ENCODE results near the gene CFAP97D2. TPM values are rescaled to one million over a fixed set of nuclear protein-coding genes. Genes with fewer than 3 reads are reported as not detected.

Gene CFAP97D2
- total RNA-seq, 3 donors from 2014 or later, result not detected

GRCh38 chr13:114204894-114205293, 25.8 kb downstream of the CFAP97D2 start:
- no peaks in the 10 kb centered on the region for H3K36me3 ChIP-seq (ENCODE audit: low read depth)
- DNase-seq, result no peak
- H3K4me1 ChIP-seq (ENCODE audit: low read depth), result no peaks in the 10 kb centered on the region
- H3K4me3 ChIP-seq, result no peak overlapping the region
- TF ChIP-seq CTCF (IDR thresholded peaks at IDR 0.05), result no peak
- no peak for ATAC-seq
- intact Hi-C loops (cut with DNase I, micrococcal nuclease), result no loop called here
- H3K9me3 ChIP-seq, result no peaks in the 10 kb centered on the region

DNA sequence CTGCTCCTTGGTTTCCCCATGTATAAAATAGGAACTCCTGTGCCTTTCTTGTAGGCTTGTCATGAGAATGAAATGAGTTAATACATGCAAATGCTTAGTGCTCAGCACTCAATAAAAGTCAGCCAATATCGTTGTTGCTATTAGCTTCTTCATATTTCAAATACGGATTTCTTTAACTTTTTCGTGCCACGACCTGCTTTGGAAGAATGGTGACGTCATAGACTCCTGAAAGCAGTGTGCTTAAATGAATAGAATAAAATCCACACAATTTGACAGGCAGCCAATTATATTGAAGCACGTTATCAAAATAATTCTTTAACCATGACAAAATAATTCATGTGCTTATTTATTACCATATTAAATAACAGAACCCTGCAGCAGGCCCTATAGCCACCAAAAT, 29.1 kb downstream of the CFAP97D2 start:
- no peak for TF ChIP-seq CTCF (IDR thresholded peaks at IDR 0.05)
- no peaks in the 10 kb centered on the region for H3K36me3 ChIP-seq (ENCODE audit: low read depth)
- ATAC-seq, result no peak
- H3K4me1 ChIP-seq (ENCODE audit: low read depth), result no peaks in the 10 kb centered on the region
- no peak for DNase-seq
- H3K4me3 ChIP-seq, result no peak overlapping the region
- intact Hi-C loops (cut with DNase I, micrococcal nuclease), result no loop called here
- no peaks in the 10 kb centered on the region for H3K9me3 ChIP-seq

- intact Hi-C loops (cut with DNase I, micrococcal nuclease), result no loop called here
- no peak for TF ChIP-seq CTCF (IDR thresholded peaks at IDR 0.05)
- no peak for ATAC-seq
- Histone ChIP-seq H3K36me3 (ENCODE audit: low read depth) (no peaks in the 10 kb centered on the region), H3K4me1 (ENCODE audit: low read depth) (no peaks in the 10 kb centered on the region), H3K4me3 (no peak overlapping the region), H3K9me3 (no peaks in the 10 kb centered on the region)
- no peak for DNase-seq
Measured at GRCh38 chr13:114211446-114212157, 32.5 kb downstream of the CFAP97D2 start.

GRCh38 chr13:114212158-114212495, 33.1 kb downstream of the CFAP97D2 start:
- no peak for DNase-seq
- H3K9me3 ChIP-seq, result no peaks in the 10 kb centered on the region
- no peaks in the 10 kb centered on the region for H3K4me1 ChIP-seq (ENCODE audit: low read depth)
- H3K36me3 ChIP-seq (ENCODE audit: low read depth), result no peaks in the 10 kb centered on the region
- ATAC-seq, result no peak
- no peak for TF ChIP-seq CTCF (IDR thresholded peaks at IDR 0.05)
- no peak overlapping the region for H3K4me3 ChIP-seq
- intact Hi-C loops (cut with DNase I, micrococcal nuclease), result no loop called here

- ATAC-seq, result no peak
Measured at GRCh38 chr13:114213980-114214379, 34.9 kb downstream of the CFAP97D2 start.

More at GRCh38 chr13:114213980-114214379, 34.9 kb downstream of the CFAP97D2 start:
- intact Hi-C loops (cut with DNase I, micrococcal nuclease), result no loop called here
- no peaks in the 10 kb centered on the region for H3K4me1 ChIP-seq (ENCODE audit: low read depth)
- H3K36me3 ChIP-seq (ENCODE audit: low read depth), result no peaks in the 10 kb centered on the region
- DNase-seq, result no peak
- TF ChIP-seq CTCF (IDR thresholded peaks at IDR 0.05), result no peak
- no peak overlapping the region for H3K4me3 ChIP-seq
- H3K9me3 ChIP-seq, result no peaks in the 10 kb centered on the region

Data from mucosa of descending colon (tissue), 3 donors.